Measurements from ENCODE around the gene TAF4B.
"Not testable (repeated sequence)": the region's sequence is repeated elsewhere in the genome, so short reads cannot be mapped to it uniquely, and the experiment has no call there.

DNA sequence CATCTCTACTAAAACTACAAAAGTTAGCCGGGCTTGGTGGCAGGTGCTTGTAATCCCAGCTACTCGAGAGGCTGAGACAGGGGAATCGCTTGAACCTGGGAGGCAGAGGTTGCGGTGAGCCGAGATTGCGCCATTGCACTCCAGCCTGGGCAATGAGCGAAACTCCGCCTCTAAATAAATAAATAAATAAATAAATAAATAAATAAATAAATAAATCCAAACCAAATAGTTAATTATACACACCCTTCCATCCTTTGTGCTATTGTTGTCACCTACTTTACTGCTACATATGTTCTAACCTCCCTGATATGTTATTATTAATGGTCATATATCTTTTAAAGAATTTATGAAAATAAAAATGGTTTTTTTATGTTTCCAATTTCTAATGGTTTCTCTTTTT lies 155.3 kb downstream of the TAF4B start:
- not testable (repeated sequence) for TF ChIP-seq EZH2 (IDR thresholded peaks at IDR 0.05; ENCODE audit: insufficient read depth, poor library complexity, severe bottlenecking); EZH2phosphoT487 (IDR thresholded peaks at IDR 0.05; ENCODE audit: insufficient read depth, low read depth)
